Measurements from ENCODE around the gene GPN1.
"Not testable (repeated sequence)": the region's sequence is repeated elsewhere in the genome, so short reads cannot be mapped to it uniquely, and the experiment has no call there.

GPN1 gene

DNA sequence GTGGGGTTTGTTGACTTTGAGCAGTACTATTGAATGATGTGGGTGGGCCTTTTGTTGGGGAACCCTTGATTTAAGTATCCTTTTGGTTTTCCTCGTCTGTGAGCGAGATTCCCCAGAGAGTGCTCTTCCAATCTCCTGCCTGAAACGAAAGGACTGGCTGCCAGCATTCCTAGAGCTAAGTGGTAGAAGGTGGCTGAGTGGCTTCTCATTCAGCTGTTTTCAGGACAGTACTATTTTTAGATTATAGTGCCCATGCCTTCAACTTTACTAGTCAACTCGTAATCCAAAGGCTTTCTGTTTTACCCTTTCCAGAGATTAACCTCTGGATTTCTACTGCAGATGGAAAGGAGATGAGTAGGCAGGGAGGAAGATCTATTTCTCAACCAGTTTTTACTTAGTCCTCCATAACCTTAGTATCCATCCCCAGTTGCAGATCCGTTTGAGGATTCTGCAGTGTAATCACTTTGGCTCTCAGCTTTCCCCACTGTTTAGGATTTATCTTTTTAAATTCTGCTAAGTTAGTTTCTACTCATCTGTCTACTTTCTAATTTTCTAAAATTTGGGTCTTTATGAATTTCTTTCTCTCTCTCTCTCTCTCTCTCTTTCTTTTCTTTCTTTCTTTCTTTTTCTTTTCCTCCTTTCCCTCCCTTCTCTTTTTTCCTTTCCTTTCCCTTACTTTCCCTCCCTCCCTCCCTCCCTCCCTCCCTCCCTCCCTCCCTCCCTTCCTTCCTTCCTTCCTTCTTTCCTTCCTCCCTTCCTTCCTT, 44.1 kb downstream of the GPN1 start:
- DNase-seq, result no peak

DNA sequence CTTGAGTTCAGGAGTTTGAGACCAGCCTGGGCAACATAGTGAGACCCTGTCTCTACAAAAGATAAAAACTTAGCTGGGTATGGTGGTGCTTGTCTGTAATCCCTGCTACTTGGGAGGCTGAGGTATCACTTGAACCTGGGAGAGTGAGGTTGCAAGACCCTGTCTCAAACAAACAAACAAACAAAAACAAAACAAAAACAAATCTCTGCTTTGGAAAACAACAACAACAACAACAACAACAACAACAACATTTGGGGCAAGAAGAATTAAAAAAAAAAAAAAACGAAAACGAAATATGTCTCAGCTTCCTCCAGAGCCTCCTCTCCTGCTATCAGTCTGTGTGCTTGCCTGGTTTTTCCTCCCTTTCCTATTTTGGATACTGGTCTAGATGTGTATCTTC, 51.7 kb downstream of the GPN1 start:
- DNase-seq, result no peak

DNA sequence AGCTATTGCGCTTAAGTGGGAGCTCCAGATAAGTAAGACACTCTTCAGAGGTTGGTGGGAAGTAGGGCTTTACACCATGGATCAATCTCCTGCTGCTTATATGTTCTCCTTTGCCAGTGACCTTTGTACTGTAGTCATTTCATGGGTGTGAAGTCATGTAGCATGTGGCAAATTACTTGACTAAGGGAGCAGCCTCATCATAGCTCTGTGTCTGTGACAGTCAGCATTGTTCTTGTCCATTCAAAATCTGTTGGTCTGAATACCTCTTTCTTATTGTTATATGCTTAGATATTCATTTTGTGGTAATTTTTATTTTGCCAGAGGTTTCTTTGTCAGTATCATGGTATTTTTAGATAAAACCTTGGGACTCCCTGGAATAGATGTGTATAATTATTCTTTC, 53.0 kb downstream of the GPN1 start:
- no peak for DNase-seq

DNA sequence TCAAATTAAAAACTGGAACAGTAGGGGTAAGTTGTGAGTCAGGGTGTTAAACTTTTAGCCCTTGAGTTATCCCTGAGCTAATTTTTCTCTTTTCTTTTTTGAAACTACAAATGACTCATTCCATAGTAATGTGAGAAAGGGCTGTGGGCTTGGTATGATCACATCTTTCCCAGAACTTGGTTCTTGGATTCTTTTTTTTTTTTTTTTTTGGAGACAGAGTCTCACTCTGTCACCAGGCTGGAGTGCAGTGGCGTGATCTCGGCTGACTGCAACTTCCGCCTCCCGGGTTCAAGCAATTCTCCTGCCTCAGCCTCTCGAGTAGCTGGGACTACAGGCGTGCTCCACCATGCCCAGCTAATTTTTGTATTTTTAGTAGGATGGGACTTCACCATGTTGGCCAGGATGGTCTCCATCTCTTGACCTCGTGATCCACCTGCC, 53.5 kb downstream of the GPN1 start:
- peak; percentile 21 for DNase-seq

DNA sequence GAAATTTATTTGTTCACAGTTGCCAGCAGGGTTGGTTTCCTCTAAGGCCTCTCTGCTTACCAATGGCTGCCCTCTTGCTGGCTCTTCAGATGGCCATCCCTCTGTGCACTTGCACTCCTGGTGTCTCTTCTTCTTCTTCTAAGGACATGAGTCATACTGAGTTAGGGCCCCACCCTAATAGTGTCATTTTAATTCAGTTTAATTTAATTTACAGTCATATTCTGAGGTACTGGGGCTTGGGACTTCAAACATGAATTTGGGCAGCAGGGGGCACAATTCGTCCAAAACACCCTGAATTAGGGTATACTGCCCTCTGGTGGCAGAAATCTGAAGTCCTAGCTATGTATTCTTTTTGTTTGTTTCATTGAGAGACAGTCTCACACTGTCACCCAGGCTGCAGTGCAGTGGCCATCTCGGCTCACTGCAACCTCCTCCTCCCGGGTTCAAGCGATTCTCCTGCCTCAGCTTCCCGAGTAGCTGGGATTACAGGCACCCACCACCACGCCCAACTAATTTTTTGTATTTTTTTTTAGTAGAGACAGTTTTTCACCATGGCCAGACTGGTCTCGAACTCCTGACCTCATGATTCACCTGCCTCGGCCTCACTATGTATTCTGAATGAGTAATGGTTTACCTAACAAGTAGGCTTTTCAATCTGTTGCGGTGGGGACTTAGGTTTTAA, 54.7 kb downstream of the GPN1 start:
- DNase-seq, result peak; percentile 93

DNA sequence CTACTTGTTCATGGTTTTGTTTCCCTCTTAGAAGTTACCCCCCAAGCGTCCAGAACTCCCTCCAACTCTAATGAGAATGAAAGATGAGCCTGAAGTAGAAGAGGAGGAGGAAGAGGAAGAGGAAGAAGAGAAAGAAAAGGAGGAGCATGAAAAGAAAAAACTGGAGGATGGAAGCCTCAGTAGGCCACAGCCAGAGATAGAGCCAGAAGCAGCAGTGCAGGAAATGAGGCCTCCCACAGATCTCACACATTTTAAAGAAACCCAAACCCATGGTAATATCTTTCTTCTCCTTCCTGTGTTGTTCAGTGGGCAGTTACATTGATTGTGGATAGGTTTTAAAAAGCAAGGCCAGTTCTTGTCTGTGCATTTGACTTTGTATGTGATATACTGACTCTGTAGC, 56.2 kb downstream of the GPN1 start:
- DNase-seq, result not testable (repeated sequence)

DNA sequence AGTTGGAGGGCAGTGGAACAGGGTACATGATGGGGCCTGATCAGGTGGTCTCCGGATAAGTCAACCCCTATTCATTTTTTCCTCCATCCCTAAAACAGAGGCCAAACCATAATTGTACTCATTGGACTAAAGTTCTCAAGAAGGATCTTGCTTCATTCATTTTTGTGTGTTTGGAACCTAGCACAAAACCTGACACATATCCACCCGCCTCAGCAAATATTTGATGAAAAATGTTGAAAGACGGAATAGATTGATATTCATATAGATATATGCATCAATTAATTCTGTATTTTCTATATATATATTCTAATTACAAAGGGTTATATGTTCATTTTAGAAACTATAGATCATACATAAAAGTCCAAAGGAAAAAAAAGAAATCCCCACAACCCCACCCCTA, 56.7 kb downstream of the GPN1 start:
- no peak for DNase-seq

DNA sequence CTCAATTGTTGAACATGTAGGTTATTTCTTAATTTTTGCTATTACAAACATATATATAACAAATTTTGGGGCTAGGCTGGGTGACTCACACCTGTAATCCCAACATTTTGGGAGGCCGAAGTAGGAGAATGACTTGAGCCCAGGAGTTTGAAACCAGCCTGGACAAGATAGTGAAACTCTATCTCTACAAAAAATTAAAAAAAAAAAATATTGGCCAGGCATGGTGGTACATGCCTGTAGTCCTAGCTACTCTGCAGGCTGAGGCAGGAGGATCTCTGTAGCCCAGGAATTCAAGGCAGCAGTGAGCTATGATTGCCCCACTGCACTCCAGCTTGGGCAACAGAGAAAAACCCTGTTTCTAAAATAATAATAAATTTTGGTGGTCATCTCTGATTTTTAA, 58.4 kb downstream of the GPN1 start:
- no peak for DNase-seq

DNA sequence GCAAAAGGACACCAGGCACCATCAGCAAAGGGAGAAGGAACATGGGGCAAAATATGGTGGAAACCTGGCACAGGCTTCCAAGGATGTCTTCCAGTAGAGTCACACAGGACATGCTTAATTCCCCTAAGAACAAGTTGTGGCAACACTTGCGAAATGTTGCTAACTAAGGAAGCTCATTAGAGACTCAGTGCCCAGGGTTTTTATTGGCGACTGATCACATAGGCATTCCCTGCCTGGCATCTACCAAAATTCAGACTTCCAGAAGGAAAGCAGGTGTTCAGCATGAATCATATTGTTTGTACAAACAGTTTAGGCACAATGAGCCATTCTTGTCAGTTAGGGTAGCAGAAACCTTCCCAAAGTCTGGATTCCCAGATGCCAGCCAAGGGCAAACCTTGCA, 60.6 kb downstream of the GPN1 start:
- no peak for DNase-seq

DNA sequence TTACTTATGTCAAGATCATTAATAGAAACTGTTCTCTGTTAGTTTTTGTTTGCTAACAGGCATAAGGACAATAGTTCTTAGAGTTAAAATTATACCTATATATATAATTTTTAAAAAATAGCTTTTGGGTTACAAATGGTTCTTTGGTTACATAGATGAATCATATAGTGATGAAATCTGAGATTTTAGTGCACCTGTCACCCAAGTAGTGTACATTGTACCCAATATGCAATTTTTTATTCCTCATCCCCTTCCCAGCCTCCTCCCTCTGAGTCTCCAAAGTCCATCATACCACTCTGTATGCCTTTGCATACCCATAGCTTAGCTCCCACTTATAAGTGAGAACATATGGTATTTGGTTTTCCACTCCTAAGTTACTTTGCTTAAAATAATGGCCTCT, 61.2 kb downstream of the GPN1 start:
- DNase-seq, result no peak

DNA sequence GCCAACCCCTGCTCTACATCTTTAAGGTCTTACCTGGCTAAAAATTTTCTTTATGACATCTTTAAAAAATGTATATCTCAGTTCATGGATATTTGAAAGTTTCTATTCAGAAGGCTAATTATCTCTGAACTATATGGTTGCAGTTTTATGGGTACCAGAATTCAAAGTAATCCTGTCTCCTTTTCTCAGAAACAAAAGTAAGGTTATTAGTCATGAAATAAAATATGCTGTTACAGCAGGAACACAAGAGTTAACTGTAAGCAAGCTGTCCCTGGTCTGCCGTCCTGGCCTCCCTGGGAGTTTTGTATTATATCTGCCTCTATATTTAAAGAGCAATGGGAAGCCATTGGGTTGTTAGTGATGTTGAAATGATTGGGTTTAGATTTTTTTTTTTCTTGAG, 68.8 kb downstream of the GPN1 start:
- no peak for DNase-seq
